ENCODE data around the gene ZBTB18. TPM values are rescaled to one million over a fixed set of nuclear protein-coding genes. Genes with fewer than 3 reads are reported as not detected.

The ZBTB18 gene
- polyA plus RNA-seq, 1 donor from 2014 or later: 30.6 TPM

- Histone ChIP-seq H3F3A (ENCODE audit: insufficient read depth, low read length, poor library complexity, severe bottlenecking) (no peaks in the 10 kb centered on the region), H3K9ac (ENCODE audit: low read length) (no peak overlapping the region), H3K36me3 (ENCODE audit: insufficient read depth, low read length) (no peaks in the 10 kb centered on the region), H3K4me3 (ENCODE audit: low read length) (no peak overlapping the region), H3K79me2 (replicated peaks; ENCODE audit: insufficient read depth, low read length) (no peaks in the 10 kb centered on the region), H3K4me2 (ENCODE audit: low read length) (no peak overlapping the region), H2AFZ (ENCODE audit: low read depth, low read length) (no peak overlapping the region), H3K9me2 (ENCODE audit: insufficient read depth, low read length) (no peaks in the 10 kb centered on the region), H4K20me1 (ENCODE audit: insufficient read depth) (no peaks in the 10 kb centered on the region), H3K27me3 (ENCODE audit: insufficient read depth, low read depth, low read length) (no peaks in the 10 kb centered on the region), H3K9me3 (ENCODE audit: low read length) (no peaks in the 10 kb centered on the region), H3K27ac (ENCODE audit: low read length) (no peak overlapping the region)
- TF ChIP-seq REST (IDR thresholded peaks at IDR 0.05; ENCODE audit: borderline replicate concordance) (no peak), TAF1 (IDR thresholded peaks at IDR 0.05; ENCODE audit: low read depth) (no peak), EP300 (conservative IDR thresholded peaks at IDR 0.05; ENCODE audit: poor library complexity, severe bottlenecking) (no peak), SMC3 (conservative IDR thresholded peaks at IDR 0.05; ENCODE audit: poor library complexity) (no peak), EZH2 (IDR thresholded peaks at IDR 0.05; ENCODE audit: borderline replicate concordance, insufficient read depth, low read length, poor library complexity, severe bottlenecking) (no peak), MXI1 (conservative IDR thresholded peaks at IDR 0.05; ENCODE audit: poor library complexity, severe bottlenecking) (no peak), CTCF (IDR thresholded peaks at IDR 0.05; ENCODE audit: poor library complexity, severe bottlenecking) (no peak), RAD21 (conservative IDR thresholded peaks at IDR 0.05) (no peak), POLR2AphosphoS5 (IDR thresholded peaks at IDR 0.05) (no peak)
These were observed 31.0 kb upstream of the ZBTB18 start for GRCh38 chr1:244019982-244020485.

- Histone ChIP-seq H3K9me2 (ENCODE audit: insufficient read depth, low read length) (no peaks in the 10 kb centered on the region), H3K27ac (ENCODE audit: low read length) (no peak overlapping the region), H3K4me2 (ENCODE audit: low read length) (no peak overlapping the region), H3F3A (ENCODE audit: insufficient read depth, low read length, poor library complexity, severe bottlenecking) (no peaks in the 10 kb centered on the region), H3K79me2 (replicated peaks; ENCODE audit: insufficient read depth, low read length) (no peaks in the 10 kb centered on the region), H3K27me3 (ENCODE audit: insufficient read depth, low read depth, low read length) (no peaks in the 10 kb centered on the region), H3K9ac (ENCODE audit: low read length) (no peak overlapping the region), H3K36me3 (ENCODE audit: insufficient read depth, low read length) (no peaks in the 10 kb centered on the region), H4K20me1 (ENCODE audit: insufficient read depth) (no peaks in the 10 kb centered on the region), H2AFZ (ENCODE audit: low read depth, low read length) (no peak overlapping the region), H3K9me3 (ENCODE audit: low read length) (no peaks in the 10 kb centered on the region), H3K4me3 (ENCODE audit: low read length) (no peak overlapping the region)
- no peak for TF ChIP-seq EP300 (conservative IDR thresholded peaks at IDR 0.05; ENCODE audit: poor library complexity, severe bottlenecking)
- no peak for TF ChIP-seq SMC3 (conservative IDR thresholded peaks at IDR 0.05; ENCODE audit: poor library complexity)
These were observed 29.7 kb upstream of the ZBTB18 start for GRCh38 chr1:244021427-244021826.
